Liver (tissue), 9 donors: ENCODE results near the gene ATOH8. TPM values are rescaled to one million over a fixed set of nuclear protein-coding genes. Genes with fewer than 3 reads are reported as not detected.

Experiments used
- DNase-seq: peaks from one replicate; pipeline ENCODE4 v3.0.0-alpha.2; 2017; ENCODE audit warnings: low spot score
- H3K27ac ChIP-seq, 2 donors: one replicate each; pipeline ENCODE4 v1.7.0; 2013; ENCODE audit warnings: inconsistent platforms in 2 of 2, low read length in 2 of 2, control low read depth in 1 of 2, low read depth in 1 of 2, mild to moderate bottlenecking in 1 of 2
- H3K27me3 ChIP-seq, 4 donors: one replicate each; pipeline versions ENCODE4 v1.6.1 to v1.7.0; 2013; ENCODE audit warnings: low read length in 3 of 4, inconsistent platforms in 1 of 4, mild to moderate bottlenecking in 1 of 4, moderate library complexity in 1 of 4; ENCODE audit not compliant: control insufficient read depth in 4 of 4, insufficient read depth in 4 of 4
- H3K36me3 ChIP-seq, 4 donors: one replicate each; pipeline versions ENCODE4 v1.6.1 to v1.7.0; 2013; ENCODE audit warnings: low read length in 3 of 4, mild to moderate bottlenecking in 3 of 4, low read depth in 1 of 4, moderate library complexity in 1 of 4; ENCODE audit not compliant: control insufficient read depth in 4 of 4, insufficient read depth in 3 of 4
- H3K4me1 ChIP-seq, 4 donors: one replicate each; pipeline versions ENCODE4 v1.6.1 to v1.7.0; 2013; ENCODE audit warnings: low read length in 3 of 4, mild to moderate bottlenecking in 3 of 4, moderate library complexity in 1 of 4; ENCODE audit not compliant: control insufficient read depth in 4 of 4, insufficient read depth in 4 of 4
- H3K4me3 ChIP-seq, 3 donors: one replicate each; pipeline versions ENCODE4 v1.6.1 to v1.7.0; 2013; ENCODE audit warnings: low read length in 3 of 3, control low read depth in 1 of 3, low read depth in 1 of 3, mild to moderate bottlenecking in 1 of 3
- H3K9ac ChIP-seq, 2 donors: one replicate each; pipeline ENCODE4 v1.7.0; 2013; ENCODE audit warnings: low read length in 2 of 2, mild to moderate bottlenecking in 2 of 2, moderate library complexity in 2 of 2, control low read depth in 1 of 2, low read depth in 1 of 2
- H3K9me3 ChIP-seq, 4 donors: one replicate each; pipeline versions ENCODE4 v1.6.1 to v1.7.0; 2013; ENCODE audit warnings: low read length in 3 of 4; ENCODE audit not compliant: control insufficient read depth in 4 of 4
- ATF3 ChIP-seq: IDR thresholded peaks from 2 replicates; pipeline ENCODE4 v1.6.1; 2016; ENCODE audit warnings: antibody characterized with exemption
- EGR1 ChIP-seq, 2 donors: IDR thresholded peaks; 2 replicates each; pipeline ENCODE4 v1.6.1; 2016 to 2018; ENCODE audit warnings: antibody characterized with exemption in 2 of 2, low read depth in 2 of 2
- FOXA1 ChIP-seq: IDR thresholded peaks from 2 replicates; pipeline ENCODE4 v1.6.1; 2016; ENCODE audit warnings: antibody characterized with exemption
- FOXA2 ChIP-seq: IDR thresholded peaks from 2 replicates; pipeline ENCODE4 v1.6.1; 2016; ENCODE audit warnings: antibody characterized with exemption
- GABPA ChIP-seq, 2 donors: IDR thresholded peaks in 1 of 2; conservative IDR thresholded peaks in 1 of 2; 2 replicates each; pipeline ENCODE4 v1.6.1; 2016; ENCODE audit warnings: antibody characterized with exemption in 2 of 2, mild to moderate bottlenecking in 1 of 2, moderate library complexity in 1 of 2
- HNF4A ChIP-seq, 2 donors: conservative IDR thresholded peaks; 2 replicates each; pipeline ENCODE4 v1.6.1; 2016; ENCODE audit warnings: antibody characterized with exemption in 2 of 2, mild to moderate bottlenecking in 2 of 2
- HNF4G ChIP-seq: IDR thresholded peaks from 2 replicates; pipeline ENCODE4 v1.6.1; 2016; ENCODE audit warnings: antibody characterized with exemption
- JUND ChIP-seq, 2 donors: IDR thresholded peaks; 2 replicates each; pipeline ENCODE4 v1.6.1; 2016; ENCODE audit warnings: antibody characterized with exemption in 2 of 2
- NR2F2 ChIP-seq: IDR thresholded peaks from 2 replicates; pipeline ENCODE4 v1.6.1; 2016; ENCODE audit warnings: antibody characterized with exemption
- RAD21 ChIP-seq, 2 donors: IDR thresholded peaks; 2 replicates each; pipeline ENCODE4 v1.6.1; 2016; ENCODE audit warnings: antibody characterized with exemption in 2 of 2, mild to moderate bottlenecking in 2 of 2
- RXRA ChIP-seq, 2 donors: IDR thresholded peaks; 2 replicates each; pipeline ENCODE4 v1.6.1; 2017 to 2018; ENCODE audit warnings: antibody characterized with exemption in 2 of 2, mild to moderate bottlenecking in 1 of 2
- SP1 ChIP-seq: IDR thresholded peaks from 2 replicates; pipeline ENCODE4 v1.6.1; 2018; ENCODE audit warnings: antibody characterized with exemption, mild to moderate bottlenecking
- TAF1 ChIP-seq: conservative IDR thresholded peaks from 2 replicates; pipeline ENCODE4 v1.6.1; 2016; ENCODE audit warnings: antibody characterized with exemption, mild to moderate bottlenecking
- YY1 ChIP-seq: IDR thresholded peaks from 2 replicates; pipeline ENCODE4 v1.6.1; 2016; ENCODE audit warnings: antibody characterized with exemption, mild to moderate bottlenecking
- WGBS: extraction: QIAGEN DNeasy Blood & Tissue Kit; methylation state at CpG from one replicate; pipeline ENCODE4 v1.1.7; 2013; 5-methylcytosine and 5-hydroxymethylcytosine counted together
- polyA plus RNA-seq, 2 donors: library from polyadenylated mRNA; stranded (reverse) in 1 of 2; unstranded in 1 of 2; fragments of 200-250 nt in 1 of 2; fragments of >200 nt in 1 of 2; fragmentation: Nextera tagmentation in 1 of 2; extraction: Ambion mirVana in 1 of 2; gene quantifications; one replicate each; pipeline versions ENCODE4 v1.2.1 to v1.2.3, GENCODE V29; 2013 to 2015
- total RNA-seq, 2 donors: library from RNA; depleted of rRNA; stranded (reverse); fragments of >200 nt; gene quantifications; one replicate each; pipeline ENCODE4 v1.2.3, GENCODE V29; 2014
- TF ChIP-seq, protein P1 (sequence below): IDR thresholded peaks from 2 replicates; pipeline ENCODE4 v1.6.1; 2016; ENCODE audit warnings: antibody characterized with exemption
- TF ChIP-seq, protein P2 (sequence below): fragments of 150-350 bp; IDR thresholded peaks from 2 replicates; pipeline ENCODE4 v1.5.1; 2017; ENCODE audit warnings: improper control_type of control experiment, low read depth, low read length; ENCODE audit not compliant: missing input control
- TF ChIP-seq, protein P3 (sequence below): IDR thresholded peaks from 2 replicates; pipeline ENCODE4 v1.6.1; 2016; ENCODE audit warnings: antibody characterized with exemption
- TF ChIP-seq, protein P4 (sequence below): IDR thresholded peaks from 2 replicates; pipeline ENCODE4 v1.6.1; 2016; ENCODE audit warnings: antibody characterized with exemption, mild to moderate bottlenecking
- donor health status: healthy.
- donor health status: healthy.
- donor health status: healthy.
- donor health status: healthy.
- donor health status: healthy.

ATOH8 gene
- total and polyA plus RNA-seq, 4 donors, result 0.33 to 37.7 (median 26.8) TPM

- no peak for TF ChIP-seq FOXA2
- peak in 1 of 2 donors; percentile 22 for TF ChIP-seq RXRA (IDR thresholded peaks at IDR 0.05)
- TF ChIP-seq, protein P1, sequence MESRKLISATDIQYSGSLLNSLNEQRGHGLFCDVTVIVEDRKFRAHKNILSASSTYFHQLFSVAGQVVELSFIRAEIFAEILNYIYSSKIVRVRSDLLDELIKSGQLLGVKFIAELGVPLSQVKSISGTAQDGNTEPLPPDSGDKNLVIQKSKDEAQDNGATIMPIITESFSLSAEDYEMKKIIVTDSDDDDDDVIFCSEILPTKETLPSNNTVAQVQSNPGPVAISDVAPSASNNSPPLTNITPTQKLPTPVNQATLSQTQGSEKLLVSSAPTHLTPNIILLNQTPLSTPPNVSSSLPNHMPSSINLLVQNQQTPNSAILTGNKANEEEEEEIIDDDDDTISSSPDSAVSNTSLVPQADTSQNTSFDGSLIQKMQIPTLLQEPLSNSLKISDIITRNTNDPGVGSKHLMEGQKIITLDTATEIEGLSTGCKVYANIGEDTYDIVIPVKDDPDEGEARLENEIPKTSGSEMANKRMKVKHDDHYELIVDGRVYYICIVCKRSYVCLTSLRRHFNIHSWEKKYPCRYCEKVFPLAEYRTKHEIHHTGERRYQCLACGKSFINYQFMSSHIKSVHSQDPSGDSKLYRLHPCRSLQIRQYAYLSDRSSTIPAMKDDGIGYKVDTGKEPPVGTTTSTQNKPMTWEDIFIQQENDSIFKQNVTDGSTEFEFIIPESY, result no peak
- TF ChIP-seq ATF3, result no peak
- peak in 1 of 2 donors; percentile 19 for TF ChIP-seq RAD21 (IDR thresholded peaks at IDR 0.05)
Measured at GRCh38 chr2:85755122-85756027, 1.6 kb downstream of the ATOH8 start (continued).

DNA sequence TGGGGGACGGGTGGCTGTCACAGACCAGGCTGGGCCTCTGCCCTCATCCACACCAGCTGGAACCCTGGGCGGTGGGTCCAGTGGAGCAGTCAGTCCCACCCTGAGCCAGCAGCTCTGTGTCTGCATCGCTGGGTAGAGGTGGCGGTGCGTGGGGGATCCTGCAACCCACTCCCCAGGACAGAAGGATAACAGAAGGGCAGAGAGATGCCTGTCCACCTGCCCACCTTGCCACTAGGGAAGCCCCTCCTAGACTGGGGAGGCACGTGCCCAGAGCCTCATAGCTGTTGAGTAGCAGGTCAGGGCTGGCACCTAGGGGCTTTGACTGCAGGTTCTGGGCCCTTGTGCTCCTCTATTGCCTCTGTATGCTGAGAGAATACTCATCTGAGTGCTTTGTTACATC, 2.4 kb downstream of the ATOH8 start:
- H3K4me1 ChIP-seq, result peaks cover 23 to 76% (median 42%) of the 10 kb centered on the region in 4 donors
- peak overlapping the region; percentile 73 to 84 for H3K27ac ChIP-seq
- WGBS, result 83% methylated on average over 6 of the region's 6 CpGs
- TF ChIP-seq, protein P2, sequence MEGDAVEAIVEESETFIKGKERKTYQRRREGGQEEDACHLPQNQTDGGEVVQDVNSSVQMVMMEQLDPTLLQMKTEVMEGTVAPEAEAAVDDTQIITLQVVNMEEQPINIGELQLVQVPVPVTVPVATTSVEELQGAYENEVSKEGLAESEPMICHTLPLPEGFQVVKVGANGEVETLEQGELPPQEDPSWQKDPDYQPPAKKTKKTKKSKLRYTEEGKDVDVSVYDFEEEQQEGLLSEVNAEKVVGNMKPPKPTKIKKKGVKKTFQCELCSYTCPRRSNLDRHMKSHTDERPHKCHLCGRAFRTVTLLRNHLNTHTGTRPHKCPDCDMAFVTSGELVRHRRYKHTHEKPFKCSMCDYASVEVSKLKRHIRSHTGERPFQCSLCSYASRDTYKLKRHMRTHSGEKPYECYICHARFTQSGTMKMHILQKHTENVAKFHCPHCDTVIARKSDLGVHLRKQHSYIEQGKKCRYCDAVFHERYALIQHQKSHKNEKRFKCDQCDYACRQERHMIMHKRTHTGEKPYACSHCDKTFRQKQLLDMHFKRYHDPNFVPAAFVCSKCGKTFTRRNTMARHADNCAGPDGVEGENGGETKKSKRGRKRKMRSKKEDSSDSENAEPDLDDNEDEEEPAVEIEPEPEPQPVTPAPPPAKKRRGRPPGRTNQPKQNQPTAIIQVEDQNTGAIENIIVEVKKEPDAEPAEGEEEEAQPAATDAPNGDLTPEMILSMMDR, result no peak
- TF ChIP-seq GABPA (IDR thresholded peaks at IDR 0.05 in 1 of 2, conservative IDR thresholded peaks at IDR 0.05 in 1 of 2) (no peak), NR2F2 (no peak), YY1 (no peak), FOXA1 (no peak), JUND (IDR thresholded peaks at IDR 0.05) (no peak), HNF4A (conservative IDR thresholded peaks at IDR 0.05) (no peak), FOXA2 (no peak), RAD21 (IDR thresholded peaks at IDR 0.05) (no peak), HNF4G (no peak), SP1 (no peak), EGR1 (IDR thresholded peaks at IDR 0.05; ENCODE audit: low read depth in 2 of 2) (no peak), ATF3 (no peak), RXRA (IDR thresholded peaks at IDR 0.05) (no peak), TAF1 (no peak)
- TF ChIP-seq, protein P3, sequence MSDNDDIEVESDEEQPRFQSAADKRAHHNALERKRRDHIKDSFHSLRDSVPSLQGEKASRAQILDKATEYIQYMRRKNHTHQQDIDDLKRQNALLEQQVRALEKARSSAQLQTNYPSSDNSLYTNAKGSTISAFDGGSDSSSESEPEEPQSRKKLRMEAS, result no peak
- TF ChIP-seq, protein P1, result no peak
- TF ChIP-seq, protein P4, sequence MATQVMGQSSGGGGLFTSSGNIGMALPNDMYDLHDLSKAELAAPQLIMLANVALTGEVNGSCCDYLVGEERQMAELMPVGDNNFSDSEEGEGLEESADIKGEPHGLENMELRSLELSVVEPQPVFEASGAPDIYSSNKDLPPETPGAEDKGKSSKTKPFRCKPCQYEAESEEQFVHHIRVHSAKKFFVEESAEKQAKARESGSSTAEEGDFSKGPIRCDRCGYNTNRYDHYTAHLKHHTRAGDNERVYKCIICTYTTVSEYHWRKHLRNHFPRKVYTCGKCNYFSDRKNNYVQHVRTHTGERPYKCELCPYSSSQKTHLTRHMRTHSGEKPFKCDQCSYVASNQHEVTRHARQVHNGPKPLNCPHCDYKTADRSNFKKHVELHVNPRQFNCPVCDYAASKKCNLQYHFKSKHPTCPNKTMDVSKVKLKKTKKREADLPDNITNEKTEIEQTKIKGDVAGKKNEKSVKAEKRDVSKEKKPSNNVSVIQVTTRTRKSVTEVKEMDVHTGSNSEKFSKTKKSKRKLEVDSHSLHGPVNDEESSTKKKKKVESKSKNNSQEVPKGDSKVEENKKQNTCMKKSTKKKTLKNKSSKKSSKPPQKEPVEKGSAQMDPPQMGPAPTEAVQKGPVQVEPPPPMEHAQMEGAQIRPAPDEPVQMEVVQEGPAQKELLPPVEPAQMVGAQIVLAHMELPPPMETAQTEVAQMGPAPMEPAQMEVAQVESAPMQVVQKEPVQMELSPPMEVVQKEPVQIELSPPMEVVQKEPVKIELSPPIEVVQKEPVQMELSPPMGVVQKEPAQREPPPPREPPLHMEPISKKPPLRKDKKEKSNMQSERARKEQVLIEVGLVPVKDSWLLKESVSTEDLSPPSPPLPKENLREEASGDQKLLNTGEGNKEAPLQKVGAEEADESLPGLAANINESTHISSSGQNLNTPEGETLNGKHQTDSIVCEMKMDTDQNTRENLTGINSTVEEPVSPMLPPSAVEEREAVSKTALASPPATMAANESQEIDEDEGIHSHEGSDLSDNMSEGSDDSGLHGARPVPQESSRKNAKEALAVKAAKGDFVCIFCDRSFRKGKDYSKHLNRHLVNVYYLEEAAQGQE, result no peak
- H3K36me3 ChIP-seq, result peaks cover 0 to 2% (median 0%) of the 10 kb centered on the region in 4 donors
- DNase-seq, result no peak
- H3K27me3 ChIP-seq, result no peaks in the 10 kb centered on the region
- H3K9ac ChIP-seq, result peak overlapping the region; percentile 22 to 96
- peak overlapping the region; percentile 15 to 83 (median 81) for H3K4me3 ChIP-seq
- H3K9me3 ChIP-seq, result no peaks in the 10 kb centered on the region
